Measurements from ENCODE around the gene GNAQ. TPM values are rescaled to one million over a fixed set of nuclear protein-coding genes. Genes with fewer than 3 reads are reported as not detected.

The GNAQ gene
- polyA plus RNA-seq, 1 donor (not counting 4 experiments of a cell fraction or from before 2014, with no cell fraction given) = 64.3 TPM

- Histone ChIP-seq H3K9me1 (ENCODE audit: control insufficient read depth, extremely low read depth, insufficient read depth, low read length) (no peaks in the 10 kb centered on the region), H3K9me3 (ENCODE audit: control insufficient read depth, low read depth, low read length) (no peaks in the 10 kb centered on the region), H3K4me3 (ENCODE audit: control insufficient read depth in 2 of 3, extremely low read depth in 1 of 3, insufficient read depth in 2 of 3, low read depth in 1 of 3, low read length in 3 of 3) (no peak overlapping the region), H3K4me1 (ENCODE audit: control insufficient read depth, extremely low read depth, insufficient read depth, low read length) (peaks cover 10% of the 10 kb centered on the region), H2AFZ (ENCODE audit: control insufficient read depth, low read length) (no peak overlapping the region), H3K36me3 (ENCODE audit: control insufficient read depth in 2 of 2, extremely low read depth in 1 of 2, insufficient read depth in 2 of 2, low read length in 2 of 2) (peaks cover 0 to 4% of the 10 kb centered on the region in 2 experiments), H3K27ac (ENCODE audit: control insufficient read depth, insufficient read depth, low read length) (no peak overlapping the region), H4K20me1 (ENCODE audit: control insufficient read depth, extremely low read depth, insufficient read depth, low read length) (no peaks in the 10 kb centered on the region), H3K27me3 (ENCODE audit: control insufficient read depth, extremely low read depth, insufficient read depth, low read length) (no peaks in the 10 kb centered on the region), H3K9ac (ENCODE audit: control insufficient read depth, extremely low read depth, insufficient read depth, low read length) (no peak overlapping the region), H3K79me2 (ENCODE audit: control insufficient read depth, insufficient read depth, low read length) (peaks cover 4% of the 10 kb centered on the region), H3K4me2 (ENCODE audit: control insufficient read depth, extremely low read depth, insufficient read depth, low read depth, low read length) (no peak overlapping the region)
- TF ChIP-seq EZH2 (IDR thresholded peaks at IDR 0.05; ENCODE audit: low read length) (no peak), CTCF (optimal IDR thresholded peaks at IDR 0.05 in 1 of 3, IDR thresholded peaks at IDR 0.05 in 1 of 3, conservative IDR thresholded peaks at IDR 0.05 in 1 of 3; ENCODE audit: extremely low read depth in 1 of 3, insufficient read depth in 2 of 3, low read length in 3 of 3) (no peak)
- FAIRE-seq (no peak), DNase-seq (ENCODE audit: low read depth, low spot score) (no peak)
- dilution Hi-C loops (cut with MboI; ENCODE audit: extremely low pct_ligation_motif_present, low sequenced_read_pairs) = no loop called here
Measured at GRCh38 chr9:77892955-77893514, 138.6 kb downstream of the GNAQ start.

- dilution Hi-C loops (cut with MboI; ENCODE audit: extremely low pct_ligation_motif_present, low sequenced_read_pairs) = no loop called here
- Histone ChIP-seq H3K9me3 (ENCODE audit: control insufficient read depth, low read depth, low read length) (no peaks in the 10 kb centered on the region), H3K4me2 (ENCODE audit: control insufficient read depth, extremely low read depth, insufficient read depth, low read depth, low read length) (no peak overlapping the region), H3K27ac (ENCODE audit: control insufficient read depth, insufficient read depth, low read length) (no peak overlapping the region), H2AFZ (ENCODE audit: control insufficient read depth, low read length) (no peak overlapping the region), H3K9me1 (ENCODE audit: control insufficient read depth, extremely low read depth, insufficient read depth, low read length) (no peaks in the 10 kb centered on the region), H3K27me3 (ENCODE audit: control insufficient read depth, extremely low read depth, insufficient read depth, low read length) (no peaks in the 10 kb centered on the region), H3K4me1 (ENCODE audit: control insufficient read depth, extremely low read depth, insufficient read depth, low read length) (peaks cover 10% of the 10 kb centered on the region), H3K9ac (ENCODE audit: control insufficient read depth, extremely low read depth, insufficient read depth, low read length) (no peak overlapping the region), H3K79me2 (ENCODE audit: control insufficient read depth, insufficient read depth, low read length) (peaks cover 4% of the 10 kb centered on the region), H3K36me3 (ENCODE audit: control insufficient read depth in 2 of 2, extremely low read depth in 1 of 2, insufficient read depth in 2 of 2, low read length in 2 of 2) (peaks cover 0 to 4% of the 10 kb centered on the region in 2 experiments), H3K4me3 (ENCODE audit: control insufficient read depth in 2 of 3, extremely low read depth in 1 of 3, insufficient read depth in 2 of 3, low read depth in 1 of 3, low read length in 3 of 3) (no peak overlapping the region), H4K20me1 (ENCODE audit: control insufficient read depth, extremely low read depth, insufficient read depth, low read length) (no peaks in the 10 kb centered on the region)
- no peak for TF ChIP-seq CTCF (optimal IDR thresholded peaks at IDR 0.05 in 1 of 3, IDR thresholded peaks at IDR 0.05 in 1 of 3, conservative IDR thresholded peaks at IDR 0.05 in 1 of 3; ENCODE audit: extremely low read depth in 1 of 3, insufficient read depth in 2 of 3, low read length in 3 of 3)
- no peak for TF ChIP-seq EZH2 (IDR thresholded peaks at IDR 0.05; ENCODE audit: low read length)
- FAIRE-seq = no peak
- no peak for DNase-seq (ENCODE audit: low read depth, low spot score)
Measured at GRCh38 chr9:77892171-77892570, 139.4 kb downstream of the GNAQ start.

Data from keratinocyte (primary cell).